Psoas muscle (tissue), 8 donors: ENCODE measurements around the gene MACROH2A2. TPM values are rescaled to one million over a fixed set of nuclear protein-coding genes. Genes with fewer than 3 reads are reported as not detected.

Experiments used
- ATAC-seq, 4 donors: fragments of 200-7000 bp; cut with Tn5 transposase; one replicate each; pipeline ENCODE4 v1.9.1; 2020; ENCODE audit warnings: moderate library complexity in 3 of 4, mild to moderate bottlenecking in 2 of 4
- DNase-seq, 2 donors: peaks; one replicate each; pipeline ENCODE4 v3.0.0-alpha.2; 2020
- H3K27ac ChIP-seq: fragments of 200-600 bp; one replicate; pipeline ENCODE4 v1.8.0; 2022
- H3K27me3 ChIP-seq, 3 donors: fragments of 200-600 bp in 1 of 3; one replicate each; pipeline versions ENCODE4 v1.6.1 to v1.8.0; 2013 to 2022; ENCODE audit warnings: low read length in 2 of 3, mild to moderate bottlenecking in 2 of 3, moderate library complexity in 1 of 3; ENCODE audit not compliant: insufficient read depth in 3 of 3
- H3K36me3 ChIP-seq, 2 donors: fragments of 200-600 bp in 1 of 2; one replicate each; pipeline versions ENCODE4 v1.6.1 to v1.8.0; 2013 to 2022; ENCODE audit warnings: low read depth in 1 of 2, mild to moderate bottlenecking in 1 of 2, moderate library complexity in 1 of 2; ENCODE audit not compliant: insufficient read depth in 1 of 2
- H3K4me1 ChIP-seq: fragments of 200-600 bp; one replicate; pipeline ENCODE4 v1.8.0; 2022
- H3K4me3 ChIP-seq: fragments of 200-600 bp; one replicate; pipeline ENCODE4 v1.8.0; 2022; ENCODE audit warnings: mild to moderate bottlenecking
- H3K9me3 ChIP-seq: fragments of 200-600 bp; one replicate; pipeline ENCODE4 v1.8.0; 2022
- WGBS, 3 donors: extraction: QIAGEN DNeasy Blood & Tissue Kit; methylation state at CpG; one replicate each; pipeline versions ENCODE4 v1.1.6 to v1.1.7; 2013; 5-methylcytosine and 5-hydroxymethylcytosine counted together
- intact Hi-C, 2 donors: fragments of 100-400 bp; cut with DNase I; formaldehyde crosslinking; loops; one replicate each; pipeline versions ENCODE4 v1.11.0 to v1.14.2; 2022
- polyA plus RNA-seq, 3 donors: library from polyadenylated mRNA; stranded (reverse); fragments of 200-250 nt; gene quantifications; one replicate each; pipeline ENCODE4 v1.2.3, GENCODE V29; 2013
- total RNA-seq, 4 donors: library from RNA; stranded (reverse); fragmentation: NEBNext Ultra II Directional in 2 of 4; extraction: Animal tissue kit (Norgen Biotek cat#: 25700) in 2 of 4; gene quantifications; one replicate each; pipeline versions ENCODE4 v1.2.1 to v1.2.4, GENCODE V29; 2021 to 2023
- TF ChIP-seq, protein P1 (sequence below): fragments of 200-600 bp; IDR thresholded peaks from one replicate; pipeline ENCODE4 v1.8.0; 2022; ENCODE audit warnings: antibody characterized with exemption
- donor health status: healthy with polysubstance abuse.
- donor health status: DM: no; HTN: no; CAD: no; lungs with moderate emphysema.
- donor health status: Bipolar disorder and iron deficiency.
- donor health status: healthy.
- donor health status: DM: yes; HTN: yes; CAD: no.
- donor health status: DM: no; HTN: no; CAD: no.
- donor health status: DM: no; HTN: no; CAD: no.
- donor health status: DM: yes; HTN: yes; CAD: no.

Gene MACROH2A2
- total and polyA plus RNA-seq, 7 donors: 3.0 to 7.2 (median 5.7) TPM

DNA sequence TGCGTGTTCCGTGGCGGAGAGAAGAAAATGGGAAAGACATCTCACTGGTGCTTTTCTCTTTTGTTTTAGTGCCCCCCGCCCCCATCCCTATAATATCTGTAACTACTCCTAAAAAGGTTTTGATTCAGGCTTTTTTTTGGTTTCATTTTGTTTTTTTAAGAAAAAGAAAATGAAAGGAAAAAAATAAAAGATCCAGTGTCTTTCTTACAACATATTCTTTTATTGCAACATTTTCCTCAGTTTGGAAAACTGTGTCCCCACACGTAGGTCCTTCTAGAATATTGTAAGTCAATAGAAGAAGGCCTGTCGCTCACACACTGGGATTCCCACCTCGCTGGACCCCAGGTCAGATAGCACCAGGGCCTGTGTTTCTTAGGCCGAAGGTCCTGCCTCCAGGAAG, 59.4 kb downstream of the MACROH2A2 start:
- TF ChIP-seq, protein P1, sequence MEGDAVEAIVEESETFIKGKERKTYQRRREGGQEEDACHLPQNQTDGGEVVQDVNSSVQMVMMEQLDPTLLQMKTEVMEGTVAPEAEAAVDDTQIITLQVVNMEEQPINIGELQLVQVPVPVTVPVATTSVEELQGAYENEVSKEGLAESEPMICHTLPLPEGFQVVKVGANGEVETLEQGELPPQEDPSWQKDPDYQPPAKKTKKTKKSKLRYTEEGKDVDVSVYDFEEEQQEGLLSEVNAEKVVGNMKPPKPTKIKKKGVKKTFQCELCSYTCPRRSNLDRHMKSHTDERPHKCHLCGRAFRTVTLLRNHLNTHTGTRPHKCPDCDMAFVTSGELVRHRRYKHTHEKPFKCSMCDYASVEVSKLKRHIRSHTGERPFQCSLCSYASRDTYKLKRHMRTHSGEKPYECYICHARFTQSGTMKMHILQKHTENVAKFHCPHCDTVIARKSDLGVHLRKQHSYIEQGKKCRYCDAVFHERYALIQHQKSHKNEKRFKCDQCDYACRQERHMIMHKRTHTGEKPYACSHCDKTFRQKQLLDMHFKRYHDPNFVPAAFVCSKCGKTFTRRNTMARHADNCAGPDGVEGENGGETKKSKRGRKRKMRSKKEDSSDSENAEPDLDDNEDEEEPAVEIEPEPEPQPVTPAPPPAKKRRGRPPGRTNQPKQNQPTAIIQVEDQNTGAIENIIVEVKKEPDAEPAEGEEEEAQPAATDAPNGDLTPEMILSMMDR: no peak
- no peaks in the 10 kb centered on the region for H3K27me3 ChIP-seq
- H3K9me3 ChIP-seq: no peaks in the 10 kb centered on the region
- intact Hi-C loops: no loop called here
- WGBS, 3 donors: 88 to 94% (median 89%) methylated on average over 8 of the region's 8 CpGs
- H3K4me1 ChIP-seq: no peaks in the 10 kb centered on the region
- no peak for ATAC-seq
- no peak overlapping the region for H3K27ac ChIP-seq
- peaks cover 4 to 85% of the 10 kb centered on the region in 2 donors for H3K36me3 ChIP-seq
- no peak overlapping the region for H3K4me3 ChIP-seq
- DNase-seq: no peak

DNA sequence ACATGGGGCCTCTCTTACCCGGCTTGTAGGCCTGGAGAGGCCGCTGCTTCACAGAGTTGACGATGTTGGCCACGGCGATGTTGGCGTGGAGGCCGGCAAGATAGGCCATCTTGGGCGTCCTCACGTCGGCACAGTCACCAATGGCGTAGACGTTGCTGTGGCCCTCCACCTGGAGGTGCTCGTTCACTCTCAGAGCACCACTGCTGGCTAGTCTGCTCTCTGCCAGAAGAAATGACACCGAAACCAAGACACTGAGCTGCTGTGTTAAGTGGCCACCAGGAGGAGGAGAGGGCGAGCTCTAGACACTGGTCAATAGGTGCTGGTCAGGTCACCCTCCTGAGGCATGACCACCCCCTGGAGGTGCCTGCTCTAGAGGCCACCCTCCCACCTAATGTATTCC, 62.3 kb downstream of the MACROH2A2 start:
- TF ChIP-seq, protein P1: no peak
- H3K36me3 ChIP-seq: peaks cover 4 to 91% of the 10 kb centered on the region in 2 donors
- no peak for DNase-seq
- intact Hi-C loops: no loop called here
- H3K4me1 ChIP-seq: peaks cover 7% of the 10 kb centered on the region
- WGBS, 3 donors: 96 to 97% (median 97%) methylated on average over 15 of the region's 15 CpGs
- no peak overlapping the region for H3K27ac ChIP-seq
- no peaks in the 10 kb centered on the region for H3K9me3 ChIP-seq
- no peaks in the 10 kb centered on the region for H3K27me3 ChIP-seq
- no peak overlapping the region for H3K4me3 ChIP-seq
- ATAC-seq: no peak

DNA sequence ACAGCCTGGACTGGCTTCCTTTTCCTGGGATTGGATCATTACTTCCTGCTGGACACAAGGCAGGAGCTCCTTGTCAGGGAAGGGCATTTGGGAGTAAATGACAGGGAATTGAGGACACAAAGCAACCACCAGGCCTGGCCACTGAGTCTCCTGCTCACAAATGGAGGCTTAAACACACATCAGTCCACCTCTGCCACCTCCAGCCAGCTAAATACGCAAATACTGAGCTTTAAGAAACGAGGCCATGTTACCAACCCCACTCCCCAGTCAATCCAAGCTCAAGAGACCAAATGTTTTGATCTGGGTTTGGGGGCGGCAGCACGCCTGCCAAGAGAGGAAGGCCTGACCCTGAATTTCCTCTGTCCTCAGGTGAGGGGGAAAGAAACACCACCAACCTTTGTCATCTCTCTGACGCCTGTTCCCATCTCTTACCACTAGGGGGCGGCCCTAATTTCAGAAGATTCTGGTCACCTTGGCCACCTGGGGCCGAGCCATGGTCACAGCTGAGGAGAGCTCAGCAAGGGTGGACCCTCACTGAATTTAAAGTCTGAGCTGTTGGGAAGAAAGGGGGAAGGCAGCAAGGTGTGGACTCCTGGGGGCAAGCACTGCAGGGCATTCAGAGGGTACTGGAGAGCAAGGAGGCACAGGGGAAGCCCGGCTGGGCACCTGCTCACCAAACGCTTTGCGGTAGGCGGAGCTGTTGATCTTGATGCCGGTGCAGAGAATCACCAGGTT, 63.5 kb downstream of the MACROH2A2 start:
- peaks cover 7% of the 10 kb centered on the region for H3K4me1 ChIP-seq
- H3K9me3 ChIP-seq: no peaks in the 10 kb centered on the region
- WGBS, 3 donors: 51 to 57% (median 56%) methylated on average over 11 to 12 of the region's 12 CpGs
- TF ChIP-seq, protein P1: peak; percentile 84
- no peak overlapping the region for H3K4me3 ChIP-seq
- intact Hi-C loops: no loop called here
- DNase-seq (peak; percentile 38 to 67), ATAC-seq (peak; percentile 66 to 81 (median 76))
- H3K36me3 ChIP-seq: peaks cover 4 to 89% of the 10 kb centered on the region in 2 donors
- no peak overlapping the region for H3K27ac ChIP-seq
- no peaks in the 10 kb centered on the region for H3K27me3 ChIP-seq

DNA sequence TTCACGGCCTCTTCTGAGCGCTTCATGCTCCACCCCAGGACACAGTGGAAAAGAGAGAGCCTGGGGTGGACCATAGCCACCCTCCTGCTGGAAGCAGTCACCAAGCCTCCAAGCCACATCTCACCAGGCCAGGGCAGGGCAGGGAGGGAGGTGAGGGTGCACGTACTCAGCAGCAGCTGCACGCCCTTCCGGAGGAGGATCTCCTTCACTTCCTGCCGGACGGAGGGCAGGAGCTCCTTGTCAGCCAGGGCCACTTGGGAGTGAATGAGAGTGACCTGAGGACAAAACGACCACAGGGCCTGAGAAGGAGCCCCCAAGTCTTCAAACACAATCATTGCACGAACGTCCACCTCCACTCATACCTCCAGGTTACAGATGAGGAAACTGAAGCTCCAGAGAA, 65.0 kb downstream of the MACROH2A2 start:
- H3K27me3 ChIP-seq: no peaks in the 10 kb centered on the region
- H3K9me3 ChIP-seq: no peaks in the 10 kb centered on the region
- WGBS, 3 donors: 73 to 80% (median 77%) methylated on average over 10 of the region's 10 CpGs
- no peak overlapping the region for H3K27ac ChIP-seq
- intact Hi-C loops: no loop called here
- ATAC-seq (no peak), DNase-seq (no peak)
- peaks cover 7% of the 10 kb centered on the region for H3K4me1 ChIP-seq
- H3K36me3 ChIP-seq: peaks cover 4 to 82% of the 10 kb centered on the region in 2 donors
- TF ChIP-seq, protein P1: no peak
- H3K4me3 ChIP-seq: no peak overlapping the region
